ENCODE data around the gene ADARB2.
"Not testable (repeated sequence)": the region's sequence is repeated elsewhere in the genome, so short reads cannot be mapped to it uniquely, and the experiment has no call there.

Gene ADARB2

GRCh38 chr10:1491901-1492300 is 245.4 kb downstream of the ADARB2 start:
- DNase-seq (ENCODE audit: low read depth) = no peak

GRCh38 chr10:1489801-1490200 is 247.5 kb downstream of the ADARB2 start:
- DNase-seq (ENCODE audit: low read depth) = no peak

GRCh38 chr10:1488970-1489548 is 248.3 kb downstream of the ADARB2 start:
- DNase-seq (ENCODE audit: low read depth) = no peak

- no peak for DNase-seq (ENCODE audit: low read depth)
Measured at GRCh38 chr10:1486841-1487687, 250.3 kb downstream of the ADARB2 start.

- DNase-seq (ENCODE audit: low read depth) = no peak
Measured at GRCh38 chr10:1485357-1485756, 252.0 kb downstream of the ADARB2 start.

- no peak for DNase-seq (ENCODE audit: low read depth)
Measured at GRCh38 chr10:1483826-1484225, 253.5 kb downstream of the ADARB2 start.

GRCh38 chr10:1483246-1483645 is 254.1 kb downstream of the ADARB2 start:
- DNase-seq (ENCODE audit: low read depth) = no peak

GRCh38 chr10:1477578-1477977 is 259.7 kb downstream of the ADARB2 start:
- no peak for DNase-seq (ENCODE audit: low read depth)

GRCh38 chr10:1476455-1476803 is 260.9 kb downstream of the ADARB2 start:
- no peak for DNase-seq (ENCODE audit: low read depth)

GRCh38 chr10:1475771-1476454 is 261.4 kb downstream of the ADARB2 start:
- no peak for DNase-seq (ENCODE audit: low read depth)

GRCh38 chr10:1475098-1475591 is 262.2 kb downstream of the ADARB2 start:
- DNase-seq (ENCODE audit: low read depth) = no peak

GRCh38 chr10:1474376-1475097 is 262.8 kb downstream of the ADARB2 start:
- no peak for DNase-seq (ENCODE audit: low read depth)

GRCh38 chr10:1473874-1474273 is 263.5 kb downstream of the ADARB2 start:
- no peak for DNase-seq (ENCODE audit: low read depth)

- no peak for DNase-seq (ENCODE audit: low read depth)
Measured at GRCh38 chr10:1472178-1472958, 265.0 kb downstream of the ADARB2 start.

- no peak for DNase-seq (ENCODE audit: low read depth)
Measured at GRCh38 chr10:1468811-1469210, 268.5 kb downstream of the ADARB2 start.

GRCh38 chr10:1467334-1468076 is 269.8 kb downstream of the ADARB2 start:
- no peak for DNase-seq (ENCODE audit: low read depth)

GRCh38 chr10:1465993-1466764 is 271.1 kb downstream of the ADARB2 start:
- no peak for DNase-seq (ENCODE audit: low read depth)

- no peak for DNase-seq (ENCODE audit: low read depth)
Measured at GRCh38 chr10:1465418-1465911, 271.9 kb downstream of the ADARB2 start.

GRCh38 chr10:1464881-1465417 is 272.4 kb downstream of the ADARB2 start:
- DNase-seq (ENCODE audit: low read depth) = no peak

- DNase-seq (ENCODE audit: low read depth) = not testable (repeated sequence)
Measured at GRCh38 chr10:1463971-1464370, 273.4 kb downstream of the ADARB2 start.
